NB4 (cell line): ENCODE measurements around the gene MED29.

Experiments
- DNase-seq: peaks from one replicate; pipeline ENCODE4 v3.0.0; 2010; ENCODE audit warnings: low read depth
- H3K4me3 ChIP-seq: one replicate; pipeline ENCODE4 v1.5.1; 2011; ENCODE audit warnings: mild to moderate bottlenecking, low read depth, low read length, moderate library complexity
- MYC ChIP-seq: IDR thresholded peaks from 2 replicates; pipeline ENCODE4 v1.6.1; 2011; ENCODE audit warnings: low read depth, low read length
- POLR2A ChIP-seq: IDR thresholded peaks from 2 replicates; pipeline ENCODE4 v1.6.1; 2011; ENCODE audit warnings: mild to moderate bottlenecking; ENCODE audit not compliant: insufficient read length; ENCODE audit errors: extremely low read depth
- TF ChIP-seq, protein P1 (sequence below): IDR thresholded peaks from 2 replicates; pipeline ENCODE4 v1.6.1; 2011; ENCODE audit warnings: low read depth, low read length
- TF ChIP-seq, protein P2 (sequence below): IDR thresholded peaks from one replicate; pipeline ENCODE4 v1.5.1; 2012; ENCODE audit warnings: low read depth, low read length

MED29 gene

DNA sequence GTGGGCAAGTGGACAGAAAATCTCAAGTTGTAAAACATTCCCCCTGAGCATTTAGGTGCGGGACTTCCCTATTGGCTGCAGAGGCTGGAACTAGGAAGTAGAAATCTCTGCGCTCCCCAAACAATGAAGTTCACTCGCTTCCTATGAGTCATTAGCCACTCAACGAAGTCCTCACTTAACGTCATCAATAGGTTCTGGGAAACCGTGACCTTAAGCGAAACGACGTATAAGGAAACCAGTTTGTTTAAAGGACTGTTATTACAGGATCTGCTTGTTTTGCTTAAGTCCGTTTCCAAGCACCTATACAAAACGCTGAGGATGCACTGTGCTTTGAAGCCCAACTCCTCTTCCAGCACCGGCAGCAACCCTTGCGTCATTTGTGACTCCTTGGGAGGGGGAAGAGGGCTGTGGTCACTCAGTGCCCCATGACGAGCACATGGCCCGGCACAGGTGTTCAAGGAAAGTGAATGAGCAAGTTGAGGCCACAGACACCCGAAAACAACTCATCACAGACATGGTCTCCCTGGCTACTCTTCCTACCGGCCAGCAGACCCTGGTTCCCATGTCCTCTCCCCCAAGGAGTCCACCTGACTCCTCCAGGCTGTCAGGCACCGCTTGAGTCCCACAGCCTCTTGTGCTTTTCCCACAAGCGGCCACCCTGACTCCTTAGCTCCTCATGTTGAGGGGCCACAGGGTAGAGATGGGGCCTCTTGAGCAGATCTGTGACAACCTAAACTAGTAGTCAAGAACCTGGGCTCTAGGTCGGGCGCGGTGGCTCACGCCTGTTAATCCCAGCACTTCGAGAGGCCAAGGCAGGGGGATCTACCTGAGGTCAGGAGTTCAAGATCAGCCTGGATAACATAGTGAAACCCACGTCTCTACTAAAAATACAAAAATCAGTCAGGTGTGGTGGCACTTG is 39.8 kb downstream of the MED29 start:
- TF ChIP-seq, protein P1, sequence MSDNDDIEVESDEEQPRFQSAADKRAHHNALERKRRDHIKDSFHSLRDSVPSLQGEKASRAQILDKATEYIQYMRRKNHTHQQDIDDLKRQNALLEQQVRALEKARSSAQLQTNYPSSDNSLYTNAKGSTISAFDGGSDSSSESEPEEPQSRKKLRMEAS = peak; percentile 94
- no peak for TF ChIP-seq POLR2A
- TF ChIP-seq MYC = peak; percentile 93
- TF ChIP-seq, protein P2, sequence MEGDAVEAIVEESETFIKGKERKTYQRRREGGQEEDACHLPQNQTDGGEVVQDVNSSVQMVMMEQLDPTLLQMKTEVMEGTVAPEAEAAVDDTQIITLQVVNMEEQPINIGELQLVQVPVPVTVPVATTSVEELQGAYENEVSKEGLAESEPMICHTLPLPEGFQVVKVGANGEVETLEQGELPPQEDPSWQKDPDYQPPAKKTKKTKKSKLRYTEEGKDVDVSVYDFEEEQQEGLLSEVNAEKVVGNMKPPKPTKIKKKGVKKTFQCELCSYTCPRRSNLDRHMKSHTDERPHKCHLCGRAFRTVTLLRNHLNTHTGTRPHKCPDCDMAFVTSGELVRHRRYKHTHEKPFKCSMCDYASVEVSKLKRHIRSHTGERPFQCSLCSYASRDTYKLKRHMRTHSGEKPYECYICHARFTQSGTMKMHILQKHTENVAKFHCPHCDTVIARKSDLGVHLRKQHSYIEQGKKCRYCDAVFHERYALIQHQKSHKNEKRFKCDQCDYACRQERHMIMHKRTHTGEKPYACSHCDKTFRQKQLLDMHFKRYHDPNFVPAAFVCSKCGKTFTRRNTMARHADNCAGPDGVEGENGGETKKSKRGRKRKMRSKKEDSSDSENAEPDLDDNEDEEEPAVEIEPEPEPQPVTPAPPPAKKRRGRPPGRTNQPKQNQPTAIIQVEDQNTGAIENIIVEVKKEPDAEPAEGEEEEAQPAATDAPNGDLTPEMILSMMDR = no peak
- peak; percentile 85 for DNase-seq
- no peak overlapping the region for H3K4me3 ChIP-seq

DNA sequence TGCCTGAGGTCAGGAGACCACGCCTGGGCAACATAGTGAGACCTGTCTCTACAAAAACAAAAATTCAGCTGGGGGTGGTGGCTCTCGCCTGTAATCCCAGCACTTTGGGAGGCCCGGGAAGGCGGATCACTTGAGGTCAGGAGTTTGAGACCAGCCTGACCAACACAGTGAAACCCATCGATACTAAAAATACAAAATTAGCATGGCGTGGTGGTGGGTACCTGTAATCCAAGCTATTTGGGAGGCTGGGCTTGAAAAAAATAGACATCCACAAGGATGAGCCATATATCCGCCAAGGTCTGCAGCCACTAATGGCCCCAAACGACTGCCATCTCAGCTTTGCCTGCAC is 41.5 kb downstream of the MED29 start:
- no peak overlapping the region for H3K4me3 ChIP-seq
- TF ChIP-seq MYC = no peak
- TF ChIP-seq POLR2A = no peak
- TF ChIP-seq, protein P2 = no peak
- TF ChIP-seq, protein P1 = no peak
- DNase-seq = no peak

DNA sequence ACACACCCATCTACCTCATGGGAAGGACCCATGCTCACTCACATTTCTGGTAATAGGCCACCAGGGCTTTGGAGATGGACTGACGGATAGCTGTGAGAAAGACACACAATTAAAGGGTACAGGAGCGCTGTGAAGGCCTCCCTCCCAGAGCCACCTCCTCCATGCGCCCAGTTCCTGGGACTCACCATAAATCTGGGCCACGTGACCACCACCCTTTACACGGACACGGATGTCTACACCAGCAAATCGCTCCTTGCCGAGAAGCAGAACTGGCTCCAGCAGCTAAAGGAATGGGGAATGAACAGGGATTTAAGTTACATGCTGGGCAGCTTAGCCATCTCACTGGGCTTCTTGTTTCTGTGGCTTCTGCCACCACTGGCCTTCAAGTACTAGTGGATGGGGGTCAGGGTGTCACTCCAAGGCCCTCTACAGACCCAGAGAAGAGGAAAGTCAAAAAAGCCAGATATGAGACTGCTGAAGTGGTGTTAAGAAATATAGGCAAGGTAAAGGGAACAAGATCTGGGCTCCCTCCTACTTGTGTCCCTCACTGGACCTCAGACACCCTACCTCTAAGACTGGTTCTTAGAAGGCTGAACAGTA is 42.4 kb downstream of the MED29 start:
- no peak for TF ChIP-seq MYC
- TF ChIP-seq, protein P1 = no peak
- TF ChIP-seq POLR2A = no peak
- TF ChIP-seq, protein P2 = no peak
- peak overlapping the region; percentile 96 for H3K4me3 ChIP-seq
- no peak for DNase-seq

DNA sequence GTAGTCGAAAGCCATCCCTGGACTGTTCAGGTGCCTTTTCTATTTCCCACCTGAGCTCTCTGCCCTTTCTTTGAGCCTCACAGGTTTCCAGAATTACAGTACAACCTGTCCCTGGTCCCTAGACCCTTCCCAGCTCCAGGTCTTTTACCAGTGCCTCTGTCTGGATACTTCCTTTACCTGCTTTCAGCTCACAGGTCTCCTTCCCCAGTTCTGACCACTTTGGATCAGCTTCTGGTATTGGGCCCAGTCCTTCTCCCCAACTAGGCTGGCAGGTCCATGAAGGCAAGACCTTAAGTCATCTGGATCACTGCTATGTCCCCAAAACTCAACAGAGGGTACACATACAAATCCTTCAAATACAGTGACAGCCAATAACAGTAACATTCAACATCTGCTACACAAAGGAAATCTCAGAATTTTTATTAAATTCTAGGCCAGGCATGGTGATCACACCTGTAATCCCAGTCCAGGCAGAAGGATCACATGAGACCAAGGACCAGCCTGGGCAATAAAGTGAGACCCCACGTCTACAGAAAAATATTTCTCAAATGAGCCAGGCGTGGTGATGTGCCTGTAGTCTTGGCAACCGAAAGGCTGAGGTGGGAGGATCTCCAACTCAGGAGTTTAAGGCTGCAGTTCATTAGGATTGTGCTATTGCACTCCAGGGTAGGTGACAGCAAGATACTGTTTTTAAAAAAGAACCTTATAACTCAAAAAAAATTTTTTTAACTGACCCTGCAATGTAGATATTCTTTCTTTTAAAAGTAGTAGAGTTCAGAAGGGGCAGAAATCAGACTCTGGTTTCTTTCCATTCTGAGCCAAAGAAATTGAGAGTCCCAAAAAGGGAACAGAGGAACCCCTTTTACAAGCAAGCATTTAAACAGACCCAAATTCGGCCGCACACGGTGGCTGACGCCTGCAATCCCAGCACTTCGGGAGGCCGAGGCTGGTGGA is 43.2 kb downstream of the MED29 start:
- no peak for TF ChIP-seq POLR2A
- TF ChIP-seq, protein P1 = no peak
- TF ChIP-seq MYC = no peak
- TF ChIP-seq, protein P2 = no peak
- no peak for DNase-seq
- peak overlapping the region; percentile 96 for H3K4me3 ChIP-seq

DNA sequence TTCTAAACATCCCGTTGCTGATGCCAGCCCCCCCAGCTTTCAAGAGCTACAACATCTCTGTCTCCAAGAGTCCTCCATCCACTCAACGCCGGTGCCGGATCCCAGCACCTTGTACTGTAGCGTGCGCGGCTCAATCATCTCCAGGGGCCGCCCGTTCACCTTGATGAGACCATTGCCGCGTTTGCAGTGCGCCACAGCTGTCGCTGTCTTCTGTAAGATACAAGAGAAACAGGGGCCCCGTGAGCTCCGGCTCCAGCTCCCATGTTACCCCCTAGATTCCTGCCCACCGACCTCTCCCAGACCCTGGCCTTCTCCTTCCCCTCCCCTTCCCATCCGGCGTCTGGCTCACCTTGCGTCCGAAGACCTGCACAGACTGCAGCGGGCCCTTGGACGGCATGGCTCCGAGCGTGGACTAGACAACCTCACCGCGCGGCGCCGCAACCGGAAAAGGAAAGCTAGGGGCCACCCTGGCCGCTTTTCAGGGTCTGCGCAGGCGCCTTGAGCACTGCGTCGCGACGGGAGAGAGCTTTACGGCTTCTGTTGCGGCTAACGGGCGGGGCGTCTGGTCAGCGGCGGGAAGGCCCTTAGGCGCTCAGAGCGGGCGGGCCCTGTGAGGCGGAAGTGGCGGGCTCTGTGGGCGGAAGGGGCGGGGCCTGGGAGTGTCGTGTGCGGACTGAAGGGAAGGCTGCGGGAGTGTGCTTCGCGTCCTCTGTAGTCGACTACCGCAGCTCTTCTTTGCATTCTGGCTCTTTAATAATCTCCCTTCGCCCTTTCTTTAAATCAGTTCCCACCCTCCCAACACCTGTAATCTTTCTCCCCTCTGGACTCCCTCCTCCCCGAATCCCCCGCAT is 44.5 kb downstream of the MED29 start, which contains the start of gene RPS16:
Gene RPS16 (minus strand): TSS at position 451 of the 851 bp plus-strand sequence. CDS start 54 bp downstream, at position 397.
- DNase-seq = peak; percentile 95
- peak within 1 kb of the TSS; percentile 96 for H3K4me3 ChIP-seq
- peak; percentile 91 for TF ChIP-seq POLR2A
- TF ChIP-seq, protein P2 = no peak
- peak; percentile 84 for TF ChIP-seq MYC
- TF ChIP-seq, protein P1 = peak; percentile 76
